HFFc6 (cell line): Measurements from ENCODE around the gene RTRAF. TPM values are rescaled to one million over a fixed set of nuclear protein-coding genes. Genes with fewer than 3 reads are reported as not detected.
A peak's percentile ranks its signal among the peaks of the same experiment; 100 is the strongest.

ENCODE experiments used
- DNase-seq: peaks from one replicate; pipeline ENCODE4 v3.0.0-alpha.2; 2018
- H3K27ac Mint-ChIP-seq: 2 replicates; pipeline ENCODE4 v1.8.0; 2020; ENCODE audit warnings: mild to moderate bottlenecking, mixed read lengths
- H3K27me3 Mint-ChIP-seq: 2 replicates; pipeline ENCODE4 v1.8.0; 2021; ENCODE audit warnings: mild to moderate bottlenecking, moderate library complexity, mixed read lengths; ENCODE audit not compliant: insufficient read depth
- H3K36me3 Mint-ChIP-seq: 2 replicates; pipeline ENCODE4 v1.8.0; 2021; ENCODE audit warnings: low read depth, mixed read lengths
- H3K4me1 Mint-ChIP-seq: 2 replicates; pipeline ENCODE4 v1.8.0; 2020; ENCODE audit warnings: low read depth, mixed read lengths
- H3K4me3 Mint-ChIP-seq: 2 replicates; pipeline ENCODE4 v1.8.0; 2020; ENCODE audit warnings: mild to moderate bottlenecking, moderate library complexity, mixed read lengths
- H3K9me3 Mint-ChIP-seq: 2 replicates; pipeline ENCODE4 v1.8.0; 2020; ENCODE audit warnings: mild to moderate bottlenecking, mixed read lengths
- CTCF ChIP-seq: fragments of 200-600 bp; sonication (generic); IDR thresholded peaks from 2 replicates; pipeline ENCODE4 v1.5.0; 2021; ENCODE audit warnings: antibody characterized with exemption, mild to moderate bottlenecking
- total RNA-seq, 6 experiments: library from RNA; stranded (reverse); fragmentation: NEBNext Ultra II Directional; extraction: Animal tissue kit (Norgen Biotek cat#: 25700); gene quantifications; 2 replicates in 1 of 6; 3 replicates in 5 of 6; pipeline ENCODE4 v1.2.3, GENCODE V29; 2021

The RTRAF gene
- total RNA-seq, 6 experiments from 2014 or later, result 161 to 181 (median 179) TPM

- DNase-seq, result no peak
- peak overlapping the region; percentile 36; the same call in 1 of the 2 replicates for H3K27ac Mint-ChIP-seq
- H3K9me3 Mint-ChIP-seq, result no peaks in the 10 kb centered on the region
- peaks cover 52% of the 10 kb centered on the region for H3K4me1 Mint-ChIP-seq
- peaks cover 48% of the 10 kb centered on the region for H3K36me3 Mint-ChIP-seq
- peaks cover 1% of the 10 kb centered on the region; the same call in 1 of the 2 replicates for H3K27me3 Mint-ChIP-seq
- peak overlapping the region; percentile 9; the same call in 1 of the 2 replicates for H3K4me3 Mint-ChIP-seq
- no peak for TF ChIP-seq CTCF
These were observed 53.3 kb downstream of the RTRAF start for GRCh38 chr14:52042371-52043289.

DNA sequence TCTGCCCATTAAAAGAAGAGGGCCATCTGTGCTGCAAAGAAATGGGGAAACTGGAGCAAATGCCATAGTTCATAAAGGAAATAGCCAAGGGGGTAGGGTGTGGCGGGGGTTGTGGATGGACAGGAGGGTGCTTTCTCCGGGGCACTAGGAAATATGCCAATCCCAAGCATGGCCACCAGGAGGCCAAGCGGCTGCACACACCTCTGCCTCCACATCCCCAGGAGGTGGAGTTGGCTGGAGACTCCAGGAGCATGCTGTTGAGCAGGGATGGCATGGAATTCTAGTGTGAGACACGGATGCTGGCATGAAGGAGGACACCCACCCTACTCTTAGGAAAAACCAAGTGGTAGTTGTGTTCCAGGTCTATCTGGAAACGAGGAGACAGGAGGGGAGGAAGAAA is 54.3 kb downstream of the RTRAF start:
- H3K4me3 Mint-ChIP-seq, result peak overlapping the region; percentile 37; the same call in 1 of the 2 replicates
- DNase-seq, result no peak
- TF ChIP-seq CTCF, result peak; percentile 83
- H3K27me3 Mint-ChIP-seq, result peaks cover 1% of the 10 kb centered on the region; the same call in 1 of the 2 replicates
- H3K27ac Mint-ChIP-seq, result peak overlapping the region; percentile 81
- H3K4me1 Mint-ChIP-seq, result peaks cover 63% of the 10 kb centered on the region
- H3K9me3 Mint-ChIP-seq, result no peaks in the 10 kb centered on the region
- peaks cover 43% of the 10 kb centered on the region for H3K36me3 Mint-ChIP-seq

DNA sequence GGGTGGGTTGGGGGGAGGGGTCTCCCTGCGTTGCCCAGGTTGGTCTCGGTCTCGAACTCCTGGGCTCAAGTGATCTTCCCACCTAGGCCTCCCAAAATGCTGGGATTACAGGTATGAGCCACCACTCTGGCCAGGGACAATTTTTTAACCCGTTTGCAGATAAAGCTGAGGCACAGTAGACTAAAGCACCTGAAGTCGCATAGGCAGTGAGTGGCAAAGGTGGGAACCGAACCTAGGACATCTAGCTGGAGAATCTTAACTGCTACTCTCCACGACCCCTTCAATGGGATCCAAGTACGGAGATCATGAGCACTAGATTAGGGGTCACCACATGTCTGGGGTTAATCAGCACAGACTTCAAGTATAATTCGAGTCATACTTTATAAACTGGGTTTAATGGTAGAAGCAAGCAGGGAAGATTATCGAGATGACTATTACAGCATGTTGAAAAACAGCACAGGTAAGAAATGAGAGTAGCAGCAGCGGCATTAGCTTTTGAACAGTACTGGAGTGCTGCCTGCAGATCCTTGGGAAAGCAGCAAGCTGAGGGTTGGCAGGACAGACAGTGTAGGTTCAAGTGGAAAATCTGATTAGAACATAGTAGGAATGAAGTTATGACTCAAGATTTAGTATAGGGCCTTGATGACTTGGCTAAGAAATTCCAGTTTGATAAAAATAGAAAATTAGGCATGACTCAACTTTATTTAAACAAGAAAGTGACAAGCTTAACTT is 55.6 kb downstream of the RTRAF start:
- DNase-seq, result peak; percentile 88
- peak overlapping the region; percentile 86 for H3K27ac Mint-ChIP-seq
- H3K4me1 Mint-ChIP-seq, result peaks cover 75% of the 10 kb centered on the region
- peak overlapping the region; percentile 65 for H3K4me3 Mint-ChIP-seq
- H3K9me3 Mint-ChIP-seq, result no peaks in the 10 kb centered on the region
- H3K36me3 Mint-ChIP-seq, result peaks cover 44% of the 10 kb centered on the region
- H3K27me3 Mint-ChIP-seq, result peaks cover 1% of the 10 kb centered on the region; the same call in 1 of the 2 replicates
- no peak for TF ChIP-seq CTCF

DNA sequence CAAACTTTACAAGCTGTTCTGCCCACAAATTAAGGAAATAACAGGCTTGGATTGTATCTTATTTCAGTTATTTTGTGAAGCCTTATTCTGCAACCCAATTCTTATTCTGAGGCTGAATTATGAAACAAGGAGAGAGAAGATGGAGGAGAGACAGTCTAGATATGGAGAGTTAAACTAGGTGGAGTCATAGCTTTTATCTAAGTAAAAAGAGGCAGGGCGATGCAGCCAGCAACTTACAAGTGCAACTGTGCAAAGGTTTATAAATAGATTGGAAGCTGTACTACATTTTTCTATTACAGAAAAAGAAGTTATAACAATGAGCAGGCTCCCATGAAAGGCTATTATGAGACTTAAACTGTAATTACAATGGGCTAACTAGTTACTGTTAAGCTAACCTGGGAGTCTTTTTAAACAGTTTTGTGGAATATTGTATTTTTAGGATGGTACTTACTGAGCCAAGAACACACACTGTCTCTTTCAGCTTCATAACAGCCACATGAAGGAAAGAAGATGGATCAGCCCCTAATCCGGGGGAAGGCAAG is 57.1 kb downstream of the RTRAF start:
- peak overlapping the region; percentile 28 for H3K4me3 Mint-ChIP-seq
- H3K4me1 Mint-ChIP-seq, result peaks cover 90% of the 10 kb centered on the region
- H3K9me3 Mint-ChIP-seq, result no peaks in the 10 kb centered on the region
- peak overlapping the region; percentile 86 for H3K27ac Mint-ChIP-seq
- peaks cover 48% of the 10 kb centered on the region for H3K36me3 Mint-ChIP-seq
- no peak for TF ChIP-seq CTCF
- DNase-seq, result no peak
- peaks cover 1% of the 10 kb centered on the region; the same call in 1 of the 2 replicates for H3K27me3 Mint-ChIP-seq

DNA sequence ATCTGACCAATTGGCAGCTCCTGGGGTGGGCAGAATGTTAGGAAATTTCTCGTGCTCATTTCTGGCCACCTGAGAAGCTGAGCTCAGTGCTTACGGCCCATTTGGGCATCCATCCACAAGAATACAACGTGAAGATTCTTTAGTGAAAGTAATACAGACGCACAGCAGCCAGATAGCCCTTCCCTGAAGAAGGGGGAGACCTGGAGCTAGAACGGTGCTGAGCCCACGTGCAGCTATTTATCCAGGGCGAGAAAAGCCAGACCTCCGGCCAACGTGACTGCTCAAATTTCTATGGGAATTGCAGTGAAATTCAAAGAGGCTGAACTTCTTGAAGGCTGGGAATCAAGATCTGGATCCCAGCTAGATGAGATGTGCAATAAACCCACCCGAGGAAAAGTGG is 58.8 kb downstream of the RTRAF start:
- Mint-ChIP-seq H3K4me1 (peaks cover 96% of the 10 kb centered on the region), H3K27ac (no peak overlapping the region), H3K9me3 (no peaks in the 10 kb centered on the region), H3K4me3 (no peak overlapping the region), H3K27me3 (peaks cover 1% of the 10 kb centered on the region; the same call in 1 of the 2 replicates), H3K36me3 (peaks cover 47% of the 10 kb centered on the region)
- no peak for DNase-seq
- TF ChIP-seq CTCF, result no peak
